Endothelial cell (in vitro differentiated cells): ENCODE measurements around the gene CHAT. TPM values are rescaled to one million over a fixed set of nuclear protein-coding genes. Genes with fewer than 3 reads are reported as not detected.

Source experiments
- DNase-seq: peaks from one replicate; pipeline ENCODE4 v3.0.0; 2021; ENCODE audit warnings: low spot score
- H3K27ac Mint-ChIP-seq: one replicate; pipeline ENCODE4 v1.8.0; 2021; ENCODE audit warnings: mixed read lengths, inconsistent platforms; ENCODE audit not compliant: unreplicated experiment
- H3K27me3 Mint-ChIP-seq: one replicate; pipeline ENCODE4 v1.8.0; 2021; ENCODE audit warnings: mild to moderate bottlenecking, moderate library complexity, mixed read lengths, inconsistent platforms; ENCODE audit not compliant: unreplicated experiment
- H3K36me3 Mint-ChIP-seq: one replicate; pipeline ENCODE4 v1.8.0; 2021; ENCODE audit warnings: mild to moderate bottlenecking, low read depth, mixed read lengths, inconsistent platforms; ENCODE audit not compliant: unreplicated experiment
- H3K4me1 Mint-ChIP-seq: one replicate; pipeline ENCODE4 v1.8.0; 2021; ENCODE audit warnings: mild to moderate bottlenecking, mixed read lengths, inconsistent platforms; ENCODE audit not compliant: unreplicated experiment
- H3K4me3 Mint-ChIP-seq: one replicate; pipeline ENCODE4 v1.8.0; 2021; ENCODE audit warnings: mild to moderate bottlenecking, mixed read lengths, inconsistent platforms; ENCODE audit not compliant: unreplicated experiment
- H3K9me3 Mint-ChIP-seq: one replicate; pipeline ENCODE4 v1.8.0; 2021; ENCODE audit warnings: mixed read lengths, inconsistent platforms; ENCODE audit not compliant: unreplicated experiment
- total RNA-seq: library from RNA; stranded (reverse); fragmentation: NEBNext Ultra II Directional; extraction: Animal tissue kit (Norgen Biotek cat#: 25700); gene quantifications from one replicate; pipeline ENCODE4 v1.2.1, GENCODE V29; 2021; ENCODE audit not compliant: unreplicated experiment
- TF ChIP-seq, protein P1 (sequence below): fragments of 200-600 bp; sonication (generic); IDR thresholded peaks from one replicate; pipeline ENCODE4 v1.5.0; 2021; ENCODE audit warnings: antibody characterized with exemption; ENCODE audit not compliant: unreplicated experiment

Gene CHAT
- total RNA-seq, 1 donor from 2014 or later = 0.23 TPM

DNA sequence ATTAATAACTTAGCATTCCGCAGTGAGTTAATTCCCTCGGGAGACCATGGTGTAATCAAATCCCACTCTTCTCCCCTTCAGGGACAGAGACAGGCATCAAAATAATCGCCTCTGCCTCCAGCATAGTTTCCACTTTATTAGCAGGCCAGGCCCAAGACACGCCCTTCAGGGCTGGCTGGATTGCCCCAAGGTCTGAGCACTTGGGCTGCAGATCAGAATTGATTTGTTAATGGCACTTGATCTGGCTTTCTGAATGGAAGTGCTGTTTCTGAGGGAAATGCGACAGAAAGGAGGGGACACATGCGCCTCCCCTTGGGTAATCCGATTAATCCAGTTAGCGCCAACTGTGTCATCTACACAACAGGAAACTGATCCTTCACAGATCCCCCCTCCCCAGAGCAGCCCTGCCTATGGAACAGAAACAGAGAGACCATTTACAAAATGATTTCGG is 15.6 kb downstream of the CHAT start:
- no peak for DNase-seq
- H3K4me3 Mint-ChIP-seq = no peak overlapping the region
- TF ChIP-seq, protein P1, sequence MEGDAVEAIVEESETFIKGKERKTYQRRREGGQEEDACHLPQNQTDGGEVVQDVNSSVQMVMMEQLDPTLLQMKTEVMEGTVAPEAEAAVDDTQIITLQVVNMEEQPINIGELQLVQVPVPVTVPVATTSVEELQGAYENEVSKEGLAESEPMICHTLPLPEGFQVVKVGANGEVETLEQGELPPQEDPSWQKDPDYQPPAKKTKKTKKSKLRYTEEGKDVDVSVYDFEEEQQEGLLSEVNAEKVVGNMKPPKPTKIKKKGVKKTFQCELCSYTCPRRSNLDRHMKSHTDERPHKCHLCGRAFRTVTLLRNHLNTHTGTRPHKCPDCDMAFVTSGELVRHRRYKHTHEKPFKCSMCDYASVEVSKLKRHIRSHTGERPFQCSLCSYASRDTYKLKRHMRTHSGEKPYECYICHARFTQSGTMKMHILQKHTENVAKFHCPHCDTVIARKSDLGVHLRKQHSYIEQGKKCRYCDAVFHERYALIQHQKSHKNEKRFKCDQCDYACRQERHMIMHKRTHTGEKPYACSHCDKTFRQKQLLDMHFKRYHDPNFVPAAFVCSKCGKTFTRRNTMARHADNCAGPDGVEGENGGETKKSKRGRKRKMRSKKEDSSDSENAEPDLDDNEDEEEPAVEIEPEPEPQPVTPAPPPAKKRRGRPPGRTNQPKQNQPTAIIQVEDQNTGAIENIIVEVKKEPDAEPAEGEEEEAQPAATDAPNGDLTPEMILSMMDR = no peak
- peaks cover 2% of the 10 kb centered on the region for H3K27me3 Mint-ChIP-seq
- H3K4me1 Mint-ChIP-seq = peaks cover 2% of the 10 kb centered on the region
- no peaks in the 10 kb centered on the region for H3K9me3 Mint-ChIP-seq
- H3K36me3 Mint-ChIP-seq = no peaks in the 10 kb centered on the region
- no peak overlapping the region for H3K27ac Mint-ChIP-seq

GRCh38 chr10:49631975-49632374 is 18.1 kb downstream of the CHAT start:
- H3K36me3 Mint-ChIP-seq = no peaks in the 10 kb centered on the region
- peaks cover 2% of the 10 kb centered on the region for H3K4me1 Mint-ChIP-seq
- H3K27ac Mint-ChIP-seq = no peak overlapping the region
- peaks cover 2% of the 10 kb centered on the region for H3K27me3 Mint-ChIP-seq
- H3K9me3 Mint-ChIP-seq = no peaks in the 10 kb centered on the region
- no peak for DNase-seq
- TF ChIP-seq, protein P1 = no peak
- no peak overlapping the region for H3K4me3 Mint-ChIP-seq

DNA sequence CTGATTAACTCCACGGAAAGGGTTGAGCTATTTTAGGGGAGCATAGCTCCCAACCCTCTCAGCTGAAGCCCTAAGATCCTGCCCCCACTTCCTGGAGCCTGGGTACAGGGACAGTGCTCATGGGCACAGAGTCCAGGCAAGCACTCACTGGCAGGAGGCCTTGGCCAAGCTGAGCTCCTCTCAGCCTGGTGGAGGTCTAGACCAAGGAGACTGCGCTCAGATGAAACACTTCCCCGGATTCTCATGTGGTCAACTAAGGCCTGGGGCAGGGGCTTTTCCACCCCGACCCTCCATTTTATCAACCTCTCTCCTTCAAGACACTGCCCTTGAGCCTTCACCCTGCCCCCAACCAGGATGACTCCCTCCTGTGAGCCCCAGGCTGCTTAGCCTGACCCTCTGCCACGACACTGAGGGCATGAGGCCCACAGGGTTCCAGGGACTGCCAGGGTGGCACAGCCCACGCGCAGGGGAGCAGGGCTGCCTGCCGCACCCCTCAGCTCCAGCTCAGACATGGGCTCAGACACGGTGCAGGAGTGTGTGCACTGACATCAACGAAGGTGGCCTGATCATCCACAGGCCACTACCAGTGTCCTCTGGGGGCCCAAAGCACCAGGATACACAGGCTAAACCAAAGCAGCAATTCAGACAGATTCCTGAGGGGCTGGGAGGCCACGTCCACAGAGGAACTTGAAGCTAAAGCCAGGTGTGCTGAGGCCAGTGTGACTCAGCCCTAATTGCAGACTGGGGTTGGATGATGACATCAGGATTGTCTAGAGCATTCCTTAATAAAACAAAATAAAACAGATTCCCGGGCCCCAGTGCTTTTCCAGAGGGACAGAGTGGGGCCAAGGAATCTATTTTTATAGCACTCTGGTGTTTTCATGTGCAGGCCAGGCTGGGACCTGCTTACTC is 18.8 kb downstream of the CHAT start:
- Mint-ChIP-seq H3K4me3 (no peak overlapping the region), H3K4me1 (no peaks in the 10 kb centered on the region), H3K27me3 (no peaks in the 10 kb centered on the region), H3K9me3 (no peaks in the 10 kb centered on the region), H3K27ac (no peak overlapping the region), H3K36me3 (no peaks in the 10 kb centered on the region)
- DNase-seq = no peak
- TF ChIP-seq, protein P1 = no peak

DNA sequence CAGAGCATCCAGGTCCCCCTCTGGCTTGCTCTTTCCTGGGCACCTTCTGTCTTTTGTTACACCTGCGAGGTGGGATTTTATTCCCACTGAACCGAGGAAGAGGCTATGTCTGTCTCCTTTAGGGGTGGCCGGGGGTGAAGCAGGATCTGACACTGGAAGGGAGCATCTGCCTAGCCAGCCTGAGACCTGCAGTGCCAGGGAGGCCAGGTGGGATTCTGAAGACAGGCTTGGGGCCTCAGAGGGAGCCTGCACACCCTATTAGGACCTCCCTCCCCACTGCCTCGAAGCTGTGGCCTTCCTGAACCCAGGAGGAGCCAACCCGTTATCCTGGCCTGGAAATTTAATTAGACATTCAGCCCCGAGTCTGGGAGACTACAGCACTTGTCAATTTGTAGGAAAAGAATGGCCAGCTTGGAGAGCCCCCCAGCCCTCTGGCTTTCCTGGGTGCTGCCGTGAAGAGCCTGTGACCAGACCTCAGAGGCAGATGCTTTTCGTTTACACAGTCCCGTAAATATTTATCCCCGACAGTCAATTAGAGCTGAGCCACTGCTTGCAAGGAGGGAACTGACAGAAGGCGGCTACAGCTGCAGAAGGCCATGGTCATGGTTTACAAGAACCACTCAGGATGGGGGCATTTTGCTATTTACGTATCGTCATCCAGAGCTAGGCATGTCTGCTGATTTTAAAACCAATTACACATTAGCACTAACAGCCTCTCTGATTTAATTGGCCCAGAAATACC is 19.7 kb downstream of the CHAT start:
- no peak for DNase-seq
- no peaks in the 10 kb centered on the region for H3K36me3 Mint-ChIP-seq
- H3K4me3 Mint-ChIP-seq = no peak overlapping the region
- no peak overlapping the region for H3K27ac Mint-ChIP-seq
- no peaks in the 10 kb centered on the region for H3K27me3 Mint-ChIP-seq
- no peaks in the 10 kb centered on the region for H3K4me1 Mint-ChIP-seq
- TF ChIP-seq, protein P1 = no peak
- no peaks in the 10 kb centered on the region for H3K9me3 Mint-ChIP-seq
